Neural cell (in vitro differentiated cells): ENCODE measurements around the gene OSBPL5.

Experiments used
- CTCF ChIP-seq: fragments of 450-650 bp; IDR thresholded peaks from 2 replicates; pipeline ENCODE4 v1.5.1; 2014; ENCODE audit warnings: antibody characterized with exemption, mild to moderate bottlenecking, moderate library complexity; ENCODE audit not compliant: poor library complexity, severe bottlenecking
- POLR2AphosphoS5 ChIP-seq: IDR thresholded peaks from 2 replicates; pipeline ENCODE4 v1.6.1; 2012

- TF ChIP-seq CTCF, result no peak
- TF ChIP-seq POLR2AphosphoS5, result no peak
Observed at GRCh38 chr11:3186166-3186953, 21.2 kb upstream of the OSBPL5 start.
